CD14-positive monocyte (primary cell): ENCODE data around the gene UNC50. TPM values are rescaled to one million over a fixed set of nuclear protein-coding genes. Genes with fewer than 3 reads are reported as not detected.

ENCODE experiments used
- DNase-seq, 3 donors: peaks; one replicate each; pipeline ENCODE4 v3.0.0-alpha.2; 2011 to 2022
- H2AFZ ChIP-seq: 2 replicates; pipeline ENCODE4 v1.6.0; 2012; ENCODE audit warnings: mild to moderate bottlenecking, low read depth, low read length, inconsistent platforms; ENCODE audit not compliant: insufficient read depth, poor library complexity, severe bottlenecking
- H3K27ac ChIP-seq, 2 donors: 1 replicate in 1 of 2; 2 replicates in 1 of 2; pipeline ENCODE4 v1.5.1; 2012 to 2013; ENCODE audit warnings: low read length in 2 of 2, control low read depth in 1 of 2, inconsistent platforms in 1 of 2, low read depth in 1 of 2, mild to moderate bottlenecking in 1 of 2
- H3K27me3 ChIP-seq, 2 donors: one replicate each; pipeline versions ENCODE4 v1.6.0 to v1.6.1; 2011 to 2013; ENCODE audit warnings: low read length in 2 of 2; ENCODE audit not compliant: control insufficient read depth in 2 of 2, insufficient read depth in 2 of 2
- H3K36me3 ChIP-seq, 2 donors: replicated peaks in 1 of 2; 1 replicate in 1 of 2; 2 replicates in 1 of 2; pipeline versions ENCODE4 v1.5.1 to v1.6.1; 2012 to 2013; ENCODE audit warnings: low read length in 2 of 2, control low read depth in 1 of 2, inconsistent platforms in 1 of 2, mild to moderate bottlenecking in 1 of 2; ENCODE audit not compliant: insufficient read depth in 2 of 2, control insufficient read depth in 1 of 2
- H3K4me1 ChIP-seq, 2 donors: 1 replicate in 1 of 2; 2 replicates in 1 of 2; pipeline versions ENCODE4 v1.5.1 to v1.6.1; 2012 to 2013; ENCODE audit warnings: low read length in 2 of 2, control low read depth in 1 of 2, inconsistent platforms in 1 of 2, mild to moderate bottlenecking in 1 of 2, moderate library complexity in 1 of 2; ENCODE audit not compliant: insufficient read depth in 2 of 2, control insufficient read depth in 1 of 2
- H3K4me2 ChIP-seq: replicated peaks from 2 replicates; pipeline ENCODE3; 2012; ENCODE audit warnings: low read length, moderate library complexity, mild to moderate bottlenecking; ENCODE audit not compliant: poor library complexity, severe bottlenecking; ENCODE audit errors: extremely low read depth
- H3K4me3 ChIP-seq, 3 experiments: fragments of 200-600 bp in 1 of 3; sonication (generic) in 1 of 3; replicated peaks in 1 of 3; 1 replicate in 2 of 3; 2 replicates in 1 of 3; pipeline ENCODE4 v1.5.1; 2011 to 2013; ENCODE audit warnings: low read length in 3 of 3, mild to moderate bottlenecking in 3 of 3, control low read depth in 2 of 3, low read depth in 2 of 3, inconsistent platforms in 1 of 3, moderate library complexity in 1 of 3
- H3K79me2 ChIP-seq: 2 replicates; pipeline ENCODE4 v1.6.0; 2012; ENCODE audit warnings: mild to moderate bottlenecking, control low read depth, inconsistent platforms, low read length, moderate library complexity; ENCODE audit not compliant: insufficient read depth
- H3K9ac ChIP-seq: 2 replicates; pipeline ENCODE4 v1.6.0; 2017; ENCODE audit warnings: low read length, mild to moderate bottlenecking; ENCODE audit not compliant: insufficient read depth, poor library complexity, severe bottlenecking
- H3K9me3 ChIP-seq, 2 donors: replicated peaks in 1 of 2; 1 replicate in 1 of 2; 2 replicates in 1 of 2; pipeline versions ENCODE4 v1.5.1 to v1.6.1; 2012 to 2013; ENCODE audit warnings: low read length in 2 of 2, control low read depth in 1 of 2; ENCODE audit not compliant: control insufficient read depth in 1 of 2, insufficient read depth in 1 of 2
- H4K20me1 ChIP-seq: 2 replicates; pipeline ENCODE4 v1.6.0; 2012; ENCODE audit warnings: mild to moderate bottlenecking, low read length, control low read depth, moderate library complexity; ENCODE audit not compliant: insufficient read depth
- H3K27ac Mint-ChIP-seq, 7 donors: one replicate each; pipeline ENCODE4 v1.8.0; 2020; ENCODE audit warnings: mild to moderate bottlenecking in 7 of 7, mixed read lengths in 7 of 7, moderate library complexity in 6 of 7, inconsistent platforms in 2 of 7
- H3K27me3 Mint-ChIP-seq, 3 donors: one replicate each; pipeline ENCODE4 v1.8.0; 2021 to 2022; ENCODE audit warnings: low read depth in 3 of 3, mild to moderate bottlenecking in 3 of 3, mixed read lengths in 3 of 3, moderate library complexity in 3 of 3, inconsistent platforms in 1 of 3
- H3K36me3 Mint-ChIP-seq, 2 donors: one replicate each; pipeline ENCODE4 v1.8.0; 2020; ENCODE audit warnings: mixed read lengths in 2 of 2, inconsistent platforms in 1 of 2, mild to moderate bottlenecking in 1 of 2
- H3K4me1 Mint-ChIP-seq: one replicate; pipeline ENCODE4 v1.8.0; 2020; ENCODE audit warnings: mild to moderate bottlenecking, mixed read lengths
- H3K4me3 Mint-ChIP-seq, 2 donors: one replicate each; pipeline ENCODE4 v1.8.0; 2020; ENCODE audit warnings: mild to moderate bottlenecking in 2 of 2, mixed read lengths in 2 of 2, moderate library complexity in 1 of 2
- H3K9me3 Mint-ChIP-seq, 7 donors: one replicate each; pipeline ENCODE4 v1.8.0; 2020 to 2022; ENCODE audit warnings: mixed read lengths in 7 of 7, mild to moderate bottlenecking in 6 of 7, moderate library complexity in 6 of 7, inconsistent platforms in 2 of 7
- CTCF ChIP-seq: fragments of 200-600 bp; IDR thresholded peaks from one replicate; pipeline ENCODE4 v1.8.0; 2022; ENCODE audit warnings: antibody characterized with exemption, mild to moderate bottlenecking
- WGBS: methylation state at CpG from one replicate; pipeline ENCODE4 v1.1.5; 2013; ENCODE audit warnings: missing lambda C conversion rate; ENCODE audit not compliant: insufficient coverage; 5-methylcytosine and 5-hydroxymethylcytosine counted together
- intact Hi-C, 2 donors: fragments of 100-400 bp; cut with micrococcal nuclease; formaldehyde crosslinking; loops; one replicate each; pipeline versions ENCODE4 v1.15.0 to v1.15.1; 2023
- polyA plus RNA-seq, 3 donors: library from polyadenylated mRNA; depleted of rRNA in 1 of 3; unstranded in 2 of 3; stranded (reverse) in 1 of 3; fragments of 300-500 nt in 2 of 3; fragments of >200 nt in 1 of 3; fragmentation: Illumina TruSeq in 2 of 3; gene quantifications; 1 replicate in 2 of 3; 2 replicates in 1 of 3; pipeline ENCODE4 v1.2.3, GENCODE V29; 2012 to 2021

The UNC50 gene
- polyA plus RNA-seq, 3 donors = 32.5 to 72.0 (median 62.8) TPM

- no peaks in the 10 kb centered on the region for H3K79me2 ChIP-seq
- Mint-ChIP-seq H3K27ac (peak overlapping the region in 3 of 7 donors; percentile 8 to 50 (median 21)), H3K4me3 (no peak overlapping the region), H3K36me3 (peaks cover 39 to 56% of the 10 kb centered on the region in 2 donors), H3K27me3 (no peaks in the 10 kb centered on the region), H3K4me1 (peaks cover 13% of the 10 kb centered on the region), H3K9me3 (peaks cover 0 to 1% (median 0%) of the 10 kb centered on the region in 7 donors)
- peak; percentile 64 to 84 (median 70) for DNase-seq
- H3K27ac ChIP-seq = no peak overlapping the region
- peaks cover 4% of the 10 kb centered on the region for H4K20me1 ChIP-seq
- peak; percentile 96 for TF ChIP-seq CTCF
- H3K4me2 ChIP-seq = no peak overlapping the region
- H3K4me1 ChIP-seq = no peaks in the 10 kb centered on the region
- no peak overlapping the region for H3K4me3 ChIP-seq
- no CpG with 5 or more reads among the region's 4 CpGs for WGBS
- no peaks in the 10 kb centered on the region for H3K27me3 ChIP-seq
- intact Hi-C loops = loop anchor here (2.0 to 5.0 kb wide), 3 partner anchors 187 to 418 kb away; no protein-coding TSS in a partner anchor
- H3K9ac ChIP-seq = no peak overlapping the region
- no peaks in the 10 kb centered on the region for H3K9me3 ChIP-seq
- H2AFZ ChIP-seq = no peak overlapping the region
- peaks cover 21 to 47% of the 10 kb centered on the region in 2 donors for H3K36me3 ChIP-seq
Observed at GRCh38 chr2:98649135-98649991, 41.0 kb downstream of the UNC50 start.

GRCh38 chr2:98649992-98650375 lies 41.6 kb downstream of the UNC50 start:
- H3K27me3 Mint-ChIP-seq = no peaks in the 10 kb centered on the region
- peaks cover 4% of the 10 kb centered on the region for H4K20me1 ChIP-seq
- intact Hi-C loops = loop anchor here (2.0 to 5.0 kb wide), 3 partner anchors 187 to 417 kb away; no protein-coding TSS in a partner anchor
- H2AFZ ChIP-seq = no peak overlapping the region
- DNase-seq = no peak
- H3K36me3 ChIP-seq = peaks cover 21 to 41% of the 10 kb centered on the region in 2 donors
- peaks cover 4% of the 10 kb centered on the region in 2 donors for H3K4me1 ChIP-seq
- TF ChIP-seq CTCF = no peak
- H3K4me1 Mint-ChIP-seq = peaks cover 19% of the 10 kb centered on the region
- peaks cover 36 to 50% of the 10 kb centered on the region in 2 donors for H3K36me3 Mint-ChIP-seq
- H3K9me3 ChIP-seq = no peaks in the 10 kb centered on the region
- WGBS = no CpG with 5 or more reads among the region's 1 CpG
- H3K9me3 Mint-ChIP-seq = peaks cover 0 to 1% (median 0%) of the 10 kb centered on the region in 7 donors
- H3K9ac ChIP-seq = no peak overlapping the region
- H3K27ac ChIP-seq = no peak overlapping the region
- peak overlapping the region in 1 of 7 donors; percentile 21 for H3K27ac Mint-ChIP-seq
- H3K4me3 Mint-ChIP-seq = no peak overlapping the region
- no peaks in the 10 kb centered on the region for H3K79me2 ChIP-seq
- no peak overlapping the region for H3K4me2 ChIP-seq
- no peaks in the 10 kb centered on the region for H3K27me3 ChIP-seq
- no peak overlapping the region for H3K4me3 ChIP-seq
